Subcutaneous adipose tissue (tissue), 4 donors: ENCODE measurements around the gene TCL1B. TPM values are rescaled to one million over a fixed set of nuclear protein-coding genes. Genes with fewer than 3 reads are reported as not detected.

Experiments used
- total RNA-seq, 4 donors: library from RNA; depleted of rRNA; stranded (reverse); fragments of >200 nt; gene quantifications; one replicate each; pipeline ENCODE4 v1.1.0, GENCODE V29; 2016
- TF ChIP-seq, protein P1 (sequence below): fragments of 450-650 bp; IDR thresholded peaks from one replicate; pipeline ENCODE4 v1.5.1; 2016; ENCODE audit warnings: low read depth, mild to moderate bottlenecking, control low read depth, antibody characterized with exemption, moderate library complexity

TCL1B gene
- total RNA-seq, 4 donors from 2014 or later: not detected

DNA sequence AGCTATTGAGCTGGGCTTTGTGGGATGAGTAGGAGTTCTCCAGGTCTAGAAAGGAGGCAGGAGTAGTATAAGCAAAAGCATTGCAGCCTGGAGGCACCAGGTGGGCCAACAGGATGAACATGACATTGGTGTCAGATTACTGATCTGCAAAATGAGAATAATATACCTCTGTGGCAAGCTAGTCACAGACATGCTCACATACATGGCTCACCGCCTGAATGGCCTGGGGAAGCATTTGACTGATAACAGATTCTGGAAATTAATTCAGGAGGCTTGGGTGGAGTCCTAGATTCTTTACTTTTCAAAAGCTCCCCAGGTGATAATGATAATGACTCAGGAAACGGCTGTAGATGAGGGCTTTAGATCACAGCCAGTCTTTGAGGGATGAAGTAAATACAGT is 709 bp downstream of the TCL1B start:
- TF ChIP-seq, protein P1, sequence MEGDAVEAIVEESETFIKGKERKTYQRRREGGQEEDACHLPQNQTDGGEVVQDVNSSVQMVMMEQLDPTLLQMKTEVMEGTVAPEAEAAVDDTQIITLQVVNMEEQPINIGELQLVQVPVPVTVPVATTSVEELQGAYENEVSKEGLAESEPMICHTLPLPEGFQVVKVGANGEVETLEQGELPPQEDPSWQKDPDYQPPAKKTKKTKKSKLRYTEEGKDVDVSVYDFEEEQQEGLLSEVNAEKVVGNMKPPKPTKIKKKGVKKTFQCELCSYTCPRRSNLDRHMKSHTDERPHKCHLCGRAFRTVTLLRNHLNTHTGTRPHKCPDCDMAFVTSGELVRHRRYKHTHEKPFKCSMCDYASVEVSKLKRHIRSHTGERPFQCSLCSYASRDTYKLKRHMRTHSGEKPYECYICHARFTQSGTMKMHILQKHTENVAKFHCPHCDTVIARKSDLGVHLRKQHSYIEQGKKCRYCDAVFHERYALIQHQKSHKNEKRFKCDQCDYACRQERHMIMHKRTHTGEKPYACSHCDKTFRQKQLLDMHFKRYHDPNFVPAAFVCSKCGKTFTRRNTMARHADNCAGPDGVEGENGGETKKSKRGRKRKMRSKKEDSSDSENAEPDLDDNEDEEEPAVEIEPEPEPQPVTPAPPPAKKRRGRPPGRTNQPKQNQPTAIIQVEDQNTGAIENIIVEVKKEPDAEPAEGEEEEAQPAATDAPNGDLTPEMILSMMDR: no peak

DNA sequence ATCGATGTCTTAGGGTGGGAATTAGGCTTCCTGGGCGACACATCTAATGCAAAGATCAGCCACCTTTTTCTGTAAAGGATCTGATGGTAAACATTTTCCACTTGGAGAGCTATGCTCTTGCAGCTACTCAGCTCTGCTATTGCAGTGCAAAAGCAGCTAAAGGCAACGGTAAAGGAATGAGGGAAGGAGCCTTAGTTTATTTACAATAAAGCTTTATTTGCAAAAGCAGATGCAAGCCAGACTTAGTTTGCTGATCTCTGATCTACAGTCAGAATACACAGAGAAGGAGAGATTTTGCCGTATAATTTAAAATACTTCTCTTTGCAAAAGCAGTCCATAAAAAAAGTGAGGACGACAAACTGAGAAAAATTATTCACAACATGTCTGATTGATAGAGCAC is 3.2 kb downstream of the TCL1B start:
- TF ChIP-seq, protein P1: no peak

DNA sequence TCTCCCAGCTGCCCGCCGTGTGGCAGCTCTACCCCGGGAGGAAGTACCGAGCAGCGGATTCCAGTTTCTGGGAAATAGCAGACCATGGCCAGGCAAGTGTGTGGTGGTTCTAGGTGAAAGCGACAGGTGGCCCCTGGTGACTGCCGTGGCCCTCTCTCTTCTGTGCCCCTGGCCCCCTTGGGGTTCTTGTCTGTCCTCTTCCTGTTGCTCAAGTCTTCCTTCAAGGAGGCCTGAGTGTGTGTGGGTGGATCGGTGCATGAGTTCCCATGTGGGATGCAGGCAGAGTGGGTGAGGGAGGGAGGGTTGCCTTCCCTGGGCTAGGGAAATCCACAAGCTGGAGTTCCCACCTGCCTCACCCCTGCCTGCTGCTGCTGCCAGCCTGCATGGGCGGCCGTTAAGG is 4.6 kb downstream of the TCL1B start:
- TF ChIP-seq, protein P1: no peak

DNA sequence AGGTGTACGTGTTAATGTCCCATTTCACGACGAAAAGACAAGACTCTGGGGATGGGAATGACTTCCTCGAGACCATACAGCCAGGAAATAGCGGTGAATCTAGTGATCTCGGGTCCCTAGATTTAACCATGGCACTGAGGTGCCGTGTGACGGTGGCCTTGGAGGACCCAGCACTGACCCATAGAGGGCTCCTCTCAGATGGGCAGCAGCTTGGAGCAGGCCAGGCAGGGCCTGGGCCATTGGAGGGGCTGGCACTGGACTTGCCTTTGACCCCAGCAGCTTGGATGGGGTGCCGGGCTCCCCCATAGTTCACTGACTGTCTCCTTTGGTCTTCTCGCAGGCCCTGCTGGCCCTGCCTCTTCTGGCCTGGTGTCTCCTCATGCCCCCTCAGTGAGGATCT is 5.4 kb downstream of the TCL1B start:
- TF ChIP-seq, protein P1: no peak

DNA sequence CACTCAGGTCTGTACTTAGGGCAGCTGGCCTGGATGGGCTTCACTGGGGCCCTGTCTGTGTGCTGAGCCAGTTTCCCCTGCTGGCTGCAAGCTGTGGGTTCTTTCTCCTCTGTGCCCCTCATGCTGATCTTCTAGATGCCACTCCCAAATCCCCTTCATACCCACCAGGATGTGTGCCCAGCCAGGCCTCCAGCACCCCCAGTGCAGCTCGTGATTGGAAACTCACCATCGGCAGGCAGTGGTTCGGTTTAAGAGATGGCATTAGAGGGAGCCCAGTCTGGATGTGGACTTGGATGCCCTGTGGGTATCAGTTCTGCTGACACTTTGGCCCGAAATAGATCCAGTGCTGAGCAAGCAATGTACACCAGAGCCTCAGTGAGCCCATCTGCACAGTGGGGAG is 5.9 kb downstream of the TCL1B start:
- TF ChIP-seq, protein P1: no peak

DNA sequence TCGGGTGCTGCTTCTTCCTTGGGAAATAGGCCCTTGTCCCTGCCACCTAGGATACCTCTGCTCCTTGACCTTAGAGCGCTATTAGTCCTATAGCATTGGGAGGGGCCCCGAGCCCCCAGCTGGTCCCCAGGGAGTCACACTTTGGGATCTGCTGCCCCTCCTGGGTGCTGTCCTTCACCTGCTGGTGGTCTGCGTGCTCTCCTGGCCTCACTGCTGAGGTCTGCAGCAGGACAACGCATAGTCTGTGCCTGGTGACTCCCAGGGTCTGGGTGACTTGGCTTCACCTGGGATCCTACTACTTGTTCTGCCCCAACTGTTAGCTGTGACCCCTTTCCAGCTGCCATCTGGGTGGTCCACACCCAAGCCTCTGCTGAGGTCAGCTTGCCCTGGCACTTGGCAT is 8.8 kb downstream of the TCL1B start:
- TF ChIP-seq, protein P1: no peak

DNA sequence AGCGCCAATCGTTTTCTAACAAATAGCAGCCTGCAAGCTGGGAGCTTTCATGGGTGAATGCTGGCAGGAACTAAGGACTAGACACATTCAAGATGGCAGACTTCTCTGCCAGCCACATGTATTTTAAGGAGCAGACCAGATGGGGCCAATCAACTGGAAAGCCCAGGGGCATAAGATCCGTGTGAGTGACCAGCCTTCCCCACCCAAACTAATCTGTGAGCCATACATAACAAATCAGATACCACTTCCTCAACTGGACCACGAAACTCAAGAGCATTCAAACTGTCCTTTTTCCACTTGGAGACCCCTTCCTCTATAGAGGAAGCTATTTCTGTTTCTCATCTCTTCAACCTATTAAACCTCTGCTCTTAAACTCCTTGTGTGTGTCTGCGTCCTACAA is 9.7 kb downstream of the TCL1B start:
- TF ChIP-seq, protein P1: no peak

DNA sequence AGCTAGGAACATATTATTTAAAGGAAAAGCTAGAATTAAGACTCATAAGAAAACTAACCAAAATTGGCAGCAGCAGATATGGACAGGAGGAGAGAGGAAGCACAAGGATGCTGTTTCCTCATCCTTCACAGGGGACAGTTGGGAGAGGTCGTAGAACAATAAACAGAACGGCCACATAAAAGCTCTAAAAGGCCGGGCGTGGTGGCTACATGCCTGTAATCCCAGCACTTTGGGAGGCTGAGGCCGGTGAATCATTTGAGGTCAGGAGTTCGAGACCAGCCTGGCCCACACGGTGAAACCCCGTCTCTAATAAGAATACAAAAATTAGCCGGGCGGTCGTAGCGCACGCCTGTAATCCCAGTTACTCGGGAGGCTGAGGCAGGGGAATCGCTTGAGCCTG is 10.5 kb downstream of the TCL1B start:
- TF ChIP-seq, protein P1: no peak
